GM12878 (cell line): ENCODE results near the gene F2. TPM values are rescaled to one million over a fixed set of nuclear protein-coding genes. Genes with fewer than 3 reads are reported as not detected.

Experiments used
- ATAC-seq: fragments of 200-7000 bp; cut with Tn5 transposase; 3 replicates; pipeline ENCODE4 v1.9.1; 2020; ENCODE audit warnings: mild to moderate bottlenecking, moderate library complexity
- BruUV-seq: library from RNA; stranded (reverse); fragments of 400-500 nt; replicated peaks from 2 replicates; lab custom pipeline; 2021; lab: Mats Ljungman, UMichigan
- CTCF ChIA-PET: fragments of 300-600 bp; sonication (Branson Sonifier 250); formaldehyde crosslinking; extraction: SDS; loops from one replicate; lab custom pipeline; 2021; ENCODE audit warnings: inconsistent platforms; lab: Yijun Ruan, JAX
- POLR2A ChIA-PET: fragments of 350-600 bp; formaldehyde crosslinking; extraction: SDS; loops from one replicate; lab custom pipeline; 2021; ENCODE audit warnings: inconsistent platforms; lab: Charles Lee
- RAD21 ChIA-PET: fragments of 300-600 bp; sonication (Branson Sonifier 250); formaldehyde crosslinking; loops from one replicate; lab custom pipeline; 2023; ENCODE audit warnings: antibody characterized with exemption; ENCODE audit not compliant: unreplicated experiment; lab: Charles Lee
- SMC1A ChIA-PET: fragments of 300-600 bp; sonication (Branson Sonifier 250); formaldehyde crosslinking; loops from one replicate; lab custom pipeline; 2023; ENCODE audit not compliant: unreplicated experiment, uncharacterized antibody; lab: Charles Lee
- DNase-seq: peaks from one replicate; pipeline ENCODE4 v3.0.0-alpha.2; 2011; ENCODE audit warnings: low read depth, low spot score
- FAIRE-seq: peaks from 3 replicates; lab custom pipeline; 2011; peaks lifted over from hg19 to GRCh38; lab: Jason Lieb, UNC
- H2AFZ ChIP-seq: 2 replicates; pipeline ENCODE4 v1.6.0; 2011; ENCODE audit warnings: low read depth, low read length, control low read depth; ENCODE audit not compliant: control insufficient read depth
- H3K27ac ChIP-seq: 2 replicates; pipeline ENCODE4 v1.5.1; 2011; ENCODE audit warnings: control low read depth; ENCODE audit not compliant: control insufficient read depth, insufficient read depth
- H3K27me3 ChIP-seq, 2 experiments: replicated peaks in 1 of 2; 2 replicates each; pipeline versions ENCODE4 v1.6.0 to v1.6.1; 2011; ENCODE audit warnings: low read length in 1 of 2; ENCODE audit not compliant: control insufficient read depth in 2 of 2, insufficient read depth in 2 of 2
- H3K36me3 ChIP-seq, 2 experiments: 2 replicates each; pipeline ENCODE4 v1.5.1; 2011; ENCODE audit warnings: low read length in 1 of 2; ENCODE audit not compliant: control insufficient read depth in 2 of 2, insufficient read depth in 2 of 2
- H3K4me1 ChIP-seq: 2 replicates; pipeline ENCODE4 v1.6.1; 2011; ENCODE audit warnings: mild to moderate bottlenecking, low read length, moderate library complexity, mixed read lengths; ENCODE audit not compliant: control insufficient read depth, insufficient read depth
- H3K4me2 ChIP-seq: 2 replicates; pipeline ENCODE4 v1.6.0; 2011; ENCODE audit warnings: control low read depth; ENCODE audit not compliant: control insufficient read depth, insufficient read depth
- H3K4me3 ChIP-seq: fragments of 200-600 bp; sonication (generic); 2 replicates; pipeline ENCODE4 v1.5.1; 2016
- H3K79me2 ChIP-seq: 2 replicates; pipeline ENCODE4 v1.6.0; 2011; ENCODE audit warnings: low read length; ENCODE audit not compliant: control insufficient read depth, insufficient read depth
- H3K9ac ChIP-seq: 2 replicates; pipeline ENCODE4 v1.8.0; 2011; ENCODE audit warnings: low read length, control low read depth, mixed read lengths; ENCODE audit not compliant: control insufficient read depth, insufficient read depth
- H3K9me3 ChIP-seq: replicated peaks from 3 replicates; pipeline ENCODE4 v1.5.1; 2011; ENCODE audit warnings: mild to moderate bottlenecking, low read length; ENCODE audit not compliant: control insufficient read depth, insufficient read depth
- H4K20me1 ChIP-seq: 2 replicates; pipeline ENCODE4 v1.6.0; 2011; ENCODE audit not compliant: control insufficient read depth, insufficient read depth
- ASH2L ChIP-seq: fragments of 300-600, 200-600 bp; sonication (generic); IDR thresholded peaks from 2 replicates; pipeline ENCODE4 v1.6.1; 2017; ENCODE audit warnings: low read depth, mild to moderate bottlenecking, borderline replicate concordance
- CEBPB ChIP-seq, 2 experiments: fragments of 150-350 bp in 1 of 2; IDR thresholded peaks; 2 replicates each; pipeline ENCODE4 v1.6.1; 2012 to 2014; ENCODE audit warnings: low read depth in 2 of 2, low read length in 2 of 2, borderline replicate concordance in 1 of 2, inconsistent platforms in 1 of 2
- EED ChIP-seq: sonication (generic); IDR thresholded peaks from 2 replicates; pipeline ENCODE4 v1.6.1; 2016; ENCODE audit warnings: antibody characterized with exemption, low read depth
- MXI1 ChIP-seq: fragments of 150-350 bp; IDR thresholded peaks from 2 replicates; pipeline ENCODE4 v1.6.1; 2011; ENCODE audit warnings: low read depth, mild to moderate bottlenecking, inconsistent platforms, low read length, improper control_type of control experiment
- NFXL1 ChIP-seq: fragments of 450-650 bp; IDR thresholded peaks from 2 replicates; pipeline ENCODE4 v1.6.1; 2017; ENCODE audit warnings: antibody characterized with exemption, mild to moderate bottlenecking, borderline replicate concordance
- SIN3A ChIP-seq: IDR thresholded peaks from 2 replicates; pipeline ENCODE4 v1.6.1; 2012; ENCODE audit warnings: low read depth, low read length, improper control_type of control experiment
- SP1 ChIP-seq: IDR thresholded peaks from one replicate; pipeline ENCODE4 v1.6.1; 2011; ENCODE audit warnings: low read depth, low read length
- WGBS: methylation state at CpG from one replicate; pipeline ENCODE4 v1.1.6; 2016; ENCODE audit warnings: low lambda C conversion rate; ENCODE audit not compliant: insufficient replicate concordance, insufficient coverage; ENCODE audit errors: missing lambda C conversion rate; 5-methylcytosine and 5-hydroxymethylcytosine counted together
- in situ Hi-C: fragments of 300-500 bp; cut with MboI; formaldehyde crosslinking; loops from 9 replicates; pipeline ENCODE4 v1.14.3; 2018; ENCODE audit warnings: mixed read lengths
- intact Hi-C: fragments of 100-400 bp; cut with micrococcal nuclease; formaldehyde crosslinking; loops from one replicate; pipeline ENCODE4 v1.14.2; 2022; ENCODE audit not compliant: unreplicated experiment
- polyA plus RNA-seq, 11 experiments: library from polyadenylated mRNA; depleted of rRNA in 4 of 11; unstranded in 6 of 11; stranded (reverse) in 5 of 11; fragments of >200 nt; fragmentation: Nextera tagmentation in 4 of 11; fragmentation: Illumina TruSeq in 1 of 11; extraction: Ambion mirVana in 4 of 11; extraction: Trizol in 1 of 11; gene quantifications; 1 replicate in 1 of 11; 2 replicates in 10 of 11; pipeline versions ENCODE4 v1.2.1 to v1.2.3, GENCODE V29; 2011 to 2016; ENCODE audit warnings: inconsistent platforms in 2 of 11, missing spikeins in 2 of 11, low read depth in 1 of 11
- total RNA-seq, 4 experiments: library from RNA; depleted of rRNA in 3 of 4; stranded (reverse); fragments of >200 nt in 3 of 4; fragmentation: Illumina TruSeq in 1 of 4; extraction: Trizol in 1 of 4; gene quantifications; 2 replicates each; pipeline versions ENCODE4 v1.2.1 to v1.2.3, GENCODE V29; 2013 to 2021
- TF ChIP-seq, protein P1 (sequence below): fragments of 450-650 bp; conservative IDR thresholded peaks from 2 replicates; pipeline ENCODE4 v1.6.1; 2017; ENCODE audit warnings: mild to moderate bottlenecking, moderate library complexity
- TF ChIP-seq, protein P2 (sequence below): fragments of 450-650 bp; IDR thresholded peaks from 2 replicates; pipeline ENCODE4 v1.6.1; 2017; ENCODE audit warnings: borderline replicate concordance
- TF ChIP-seq, protein P3 (sequence below): fragments of 450-650 bp; formaldehyde crosslinking; IDR thresholded peaks from 2 replicates; pipeline ENCODE4 v1.4.0; 2020; ENCODE audit warnings: mild to moderate bottlenecking, moderate library complexity

The F2 gene
- total and polyA plus RNA-seq, 10 of the 15 experiments (the other 5 are each of a cell fraction or from before 2014, with no cell fraction given) = 0.23 to 0.72 TPM; not detected in 8

DNA sequence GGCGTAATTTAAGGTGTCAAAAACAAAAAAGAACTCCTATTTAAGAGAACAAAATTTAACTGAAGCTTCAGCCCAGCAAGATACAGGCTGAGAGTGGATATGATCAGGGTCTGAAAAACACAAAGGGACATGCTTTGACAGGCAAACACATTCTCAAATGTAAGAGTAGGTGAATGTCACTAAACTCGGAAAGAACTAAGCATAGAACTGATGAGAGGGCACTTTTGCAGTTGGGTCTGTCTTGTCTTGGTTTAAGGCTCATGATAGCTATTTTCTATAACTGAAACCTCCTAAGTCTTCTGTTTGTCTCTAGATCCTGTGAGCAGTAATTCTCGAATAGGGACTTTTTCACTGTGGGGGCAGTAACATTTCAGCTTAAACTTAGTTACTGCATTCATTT, 27.0 kb downstream of the F2 start:
- Histone ChIP-seq H3K27ac (no peak overlapping the region), H3K4me1 (no peaks in the 10 kb centered on the region), H3K27me3 (no peaks in the 10 kb centered on the region), H3K4me2 (no peak overlapping the region), H3K36me3 (peaks cover 24 to 52% of the 10 kb centered on the region in 2 experiments)
- POLR2A ChIA-PET = interaction anchor here (0.5 kb wide), 1 partner anchor 36 kb away, joined by 3 read pairs; no protein-coding TSS in a partner anchor
- no peak for TF ChIP-seq EED
- TF ChIP-seq, protein P1, sequence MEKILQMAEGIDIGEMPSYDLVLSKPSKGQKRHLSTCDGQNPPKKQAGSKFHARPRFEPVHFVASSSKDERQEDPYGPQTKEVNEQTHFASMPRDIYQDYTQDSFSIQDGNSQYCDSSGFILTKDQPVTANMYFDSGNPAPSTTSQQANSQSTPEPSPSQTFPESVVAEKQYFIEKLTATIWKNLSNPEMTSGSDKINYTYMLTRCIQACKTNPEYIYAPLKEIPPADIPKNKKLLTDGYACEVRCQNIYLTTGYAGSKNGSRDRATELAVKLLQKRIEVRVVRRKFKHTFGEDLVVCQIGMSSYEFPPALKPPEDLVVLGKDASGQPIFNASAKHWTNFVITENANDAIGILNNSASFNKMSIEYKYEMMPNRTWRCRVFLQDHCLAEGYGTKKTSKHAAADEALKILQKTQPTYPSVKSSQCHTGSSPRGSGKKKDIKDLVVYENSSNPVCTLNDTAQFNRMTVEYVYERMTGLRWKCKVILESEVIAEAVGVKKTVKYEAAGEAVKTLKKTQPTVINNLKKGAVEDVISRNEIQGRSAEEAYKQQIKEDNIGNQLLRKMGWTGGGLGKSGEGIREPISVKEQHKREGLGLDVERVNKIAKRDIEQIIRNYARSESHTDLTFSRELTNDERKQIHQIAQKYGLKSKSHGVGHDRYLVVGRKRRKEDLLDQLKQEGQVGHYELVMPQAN = no peak
- TF ChIP-seq, all 136 proteins: peak for 0
- Histone ChIP-seq H3K4me3 (no peak overlapping the region), H2AFZ (no peak overlapping the region), H4K20me1 (no peaks in the 10 kb centered on the region), H3K9me3 (no peaks in the 10 kb centered on the region), H3K79me2 (no peaks in the 10 kb centered on the region), H3K9ac (no peak overlapping the region)
- ChIA-PET CTCF (no interaction called here), SMC1A (interaction anchor here (0.6 to 0.8 kb wide), 2 partner anchors 45 to 745 kb away, joined by 3 read pairs; partner anchors contain the start of genes ARHGAP1 and ZNF408), RAD21 (no interaction called here)
- WGBS = 99% methylated on average over 3 of the region's 3 CpGs
- BruUV-seq = no TSS peak
- DNase-seq = no peak
- in situ Hi-C loops (no loop called here), intact Hi-C loops (no loop called here)
- no peak for ATAC-seq
- no peak for FAIRE-seq

DNA sequence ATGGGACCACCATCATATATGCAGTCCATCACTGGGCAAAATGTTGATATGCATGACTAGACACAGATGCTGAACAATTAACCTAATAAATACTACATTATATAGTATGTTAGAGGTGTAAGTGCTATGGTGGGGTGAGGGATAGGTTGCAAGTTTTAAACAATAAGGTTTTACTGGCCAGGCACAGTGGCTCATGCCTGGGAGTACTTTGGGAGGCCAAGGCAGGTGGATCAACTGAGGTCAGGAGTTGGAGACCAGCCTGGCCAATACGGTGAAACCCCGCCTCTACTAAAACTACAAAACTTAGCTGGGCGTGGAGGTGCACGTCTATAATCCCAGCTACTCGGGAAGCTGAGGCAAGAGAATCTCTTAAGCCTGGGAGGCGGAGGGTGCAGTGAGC, 28.1 kb downstream of the F2 start:
- in situ Hi-C loops = no loop called here
- H3K36me3 ChIP-seq = peaks cover 21 to 45% of the 10 kb centered on the region in 2 experiments
- no peak overlapping the region for H3K27ac ChIP-seq
- FAIRE-seq = no peak
- no peak overlapping the region for H2AFZ ChIP-seq
- no peak overlapping the region for H3K9ac ChIP-seq
- TF ChIP-seq, protein P2, sequence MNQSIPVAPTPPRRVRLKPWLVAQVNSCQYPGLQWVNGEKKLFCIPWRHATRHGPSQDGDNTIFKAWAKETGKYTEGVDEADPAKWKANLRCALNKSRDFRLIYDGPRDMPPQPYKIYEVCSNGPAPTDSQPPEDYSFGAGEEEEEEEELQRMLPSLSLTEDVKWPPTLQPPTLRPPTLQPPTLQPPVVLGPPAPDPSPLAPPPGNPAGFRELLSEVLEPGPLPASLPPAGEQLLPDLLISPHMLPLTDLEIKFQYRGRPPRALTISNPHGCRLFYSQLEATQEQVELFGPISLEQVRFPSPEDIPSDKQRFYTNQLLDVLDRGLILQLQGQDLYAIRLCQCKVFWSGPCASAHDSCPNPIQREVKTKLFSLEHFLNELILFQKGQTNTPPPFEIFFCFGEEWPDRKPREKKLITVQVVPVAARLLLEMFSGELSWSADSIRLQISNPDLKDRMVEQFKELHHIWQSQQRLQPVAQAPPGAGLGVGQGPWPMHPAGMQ = no peak
- TF ChIP-seq CEBPB (IDR thresholded peaks at IDR 0.05; ENCODE audit: borderline replicate concordance in 1 of 2, low read depth in 2 of 2, low read length in 2 of 2) = no peak
- TF ChIP-seq MXI1 = no peak
- TF ChIP-seq, protein P3, sequence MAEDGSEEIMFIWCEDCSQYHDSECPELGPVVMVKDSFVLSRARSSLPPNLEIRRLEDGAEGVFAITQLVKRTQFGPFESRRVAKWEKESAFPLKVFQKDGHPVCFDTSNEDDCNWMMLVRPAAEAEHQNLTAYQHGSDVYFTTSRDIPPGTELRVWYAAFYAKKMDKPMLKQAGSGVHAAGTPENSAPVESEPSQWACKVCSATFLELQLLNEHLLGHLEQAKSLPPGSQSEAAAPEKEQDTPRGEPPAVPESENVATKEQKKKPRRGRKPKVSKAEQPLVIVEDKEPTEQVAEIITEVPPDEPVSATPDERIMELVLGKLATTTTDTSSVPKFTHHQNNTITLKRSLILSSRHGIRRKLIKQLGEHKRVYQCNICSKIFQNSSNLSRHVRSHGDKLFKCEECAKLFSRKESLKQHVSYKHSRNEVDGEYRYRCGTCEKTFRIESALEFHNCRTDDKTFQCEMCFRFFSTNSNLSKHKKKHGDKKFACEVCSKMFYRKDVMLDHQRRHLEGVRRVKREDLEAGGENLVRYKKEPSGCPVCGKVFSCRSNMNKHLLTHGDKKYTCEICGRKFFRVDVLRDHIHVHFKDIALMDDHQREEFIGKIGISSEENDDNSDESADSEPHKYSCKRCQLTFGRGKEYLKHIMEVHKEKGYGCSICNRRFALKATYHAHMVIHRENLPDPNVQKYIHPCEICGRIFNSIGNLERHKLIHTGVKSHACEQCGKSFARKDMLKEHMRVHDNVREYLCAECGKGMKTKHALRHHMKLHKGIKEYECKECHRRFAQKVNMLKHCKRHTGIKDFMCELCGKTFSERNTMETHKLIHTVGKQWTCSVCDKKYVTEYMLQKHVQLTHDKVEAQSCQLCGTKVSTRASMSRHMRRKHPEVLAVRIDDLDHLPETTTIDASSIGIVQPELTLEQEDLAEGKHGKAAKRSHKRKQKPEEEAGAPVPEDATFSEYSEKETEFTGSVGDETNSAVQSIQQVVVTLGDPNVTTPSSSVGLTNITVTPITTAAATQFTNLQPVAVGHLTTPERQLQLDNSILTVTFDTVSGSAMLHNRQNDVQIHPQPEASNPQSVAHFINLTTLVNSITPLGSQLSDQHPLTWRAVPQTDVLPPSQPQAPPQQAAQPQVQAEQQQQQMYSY = no peak
- TF ChIP-seq NFXL1 = no peak
- TF ChIP-seq ASH2L = no peak
- no peak for TF ChIP-seq SIN3A
- TF ChIP-seq SP1 = no peak
- TF ChIP-seq, all 136 proteins: peak for 0
- Histone ChIP-seq H4K20me1 (no peaks in the 10 kb centered on the region), H3K4me2 (no peak overlapping the region), H3K27me3 (no peaks in the 10 kb centered on the region), H3K79me2 (no peaks in the 10 kb centered on the region), H3K4me1 (no peaks in the 10 kb centered on the region), H3K4me3 (no peak overlapping the region), H3K9me3 (no peaks in the 10 kb centered on the region)
- WGBS = 98% methylated on average over 6 of the region's 6 CpGs
- ChIA-PET SMC1A (interaction anchor here (0.6 kb wide), 1 partner anchor 17 kb away, joined by 3 read pairs; no protein-coding TSS in a partner anchor), RAD21 (interaction anchor here (0.7 kb wide), 1 partner anchor 237 kb away, joined by 3 read pairs; no protein-coding TSS in a partner anchor), POLR2A (no interaction called here), CTCF (no interaction called here)
- intact Hi-C loops = no loop called here
- no peak for DNase-seq
- ATAC-seq = no peak
- no TSS peak for BruUV-seq
